Measurements from ENCODE around the gene ENDOD1.

GRCh38 chr11:95081010-95081409 is 8.6 kb upstream of the ENDOD1 start:
- no peak for TF ChIP-seq POLR2A (IDR thresholded peaks at IDR 0.05)
- TF ChIP-seq, protein P1, sequence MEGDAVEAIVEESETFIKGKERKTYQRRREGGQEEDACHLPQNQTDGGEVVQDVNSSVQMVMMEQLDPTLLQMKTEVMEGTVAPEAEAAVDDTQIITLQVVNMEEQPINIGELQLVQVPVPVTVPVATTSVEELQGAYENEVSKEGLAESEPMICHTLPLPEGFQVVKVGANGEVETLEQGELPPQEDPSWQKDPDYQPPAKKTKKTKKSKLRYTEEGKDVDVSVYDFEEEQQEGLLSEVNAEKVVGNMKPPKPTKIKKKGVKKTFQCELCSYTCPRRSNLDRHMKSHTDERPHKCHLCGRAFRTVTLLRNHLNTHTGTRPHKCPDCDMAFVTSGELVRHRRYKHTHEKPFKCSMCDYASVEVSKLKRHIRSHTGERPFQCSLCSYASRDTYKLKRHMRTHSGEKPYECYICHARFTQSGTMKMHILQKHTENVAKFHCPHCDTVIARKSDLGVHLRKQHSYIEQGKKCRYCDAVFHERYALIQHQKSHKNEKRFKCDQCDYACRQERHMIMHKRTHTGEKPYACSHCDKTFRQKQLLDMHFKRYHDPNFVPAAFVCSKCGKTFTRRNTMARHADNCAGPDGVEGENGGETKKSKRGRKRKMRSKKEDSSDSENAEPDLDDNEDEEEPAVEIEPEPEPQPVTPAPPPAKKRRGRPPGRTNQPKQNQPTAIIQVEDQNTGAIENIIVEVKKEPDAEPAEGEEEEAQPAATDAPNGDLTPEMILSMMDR (IDR thresholded peaks at IDR 0.05), result no peak

Measured in right lobe of liver (tissue), 4 donors.